H7 (cell line): ENCODE data around the gene MKLN1. TPM values are rescaled to one million over a fixed set of nuclear protein-coding genes. Genes with fewer than 3 reads are reported as not detected.

Source experiments
- DNase-seq: peaks from one replicate; pipeline ENCODE4 v3.0.0; 2012
- H3K27me3 ChIP-seq: 2 replicates; pipeline ENCODE4 v1.6.0; 2011; ENCODE audit warnings: mild to moderate bottlenecking, low read length; ENCODE audit not compliant: control insufficient read depth, insufficient read depth
- H3K36me3 ChIP-seq: replicated peaks from 2 replicates; pipeline ENCODE4 v1.5.1; 2011; ENCODE audit warnings: low read length; ENCODE audit not compliant: control insufficient read depth, insufficient read depth
- H3K4me3 ChIP-seq: 2 replicates; pipeline ENCODE4 v1.5.1; 2011; ENCODE audit warnings: low read depth, mild to moderate bottlenecking, control low read depth, low read length, moderate library complexity; ENCODE audit not compliant: insufficient read depth
- total RNA-seq: library from RNA; depleted of rRNA; stranded (reverse); fragments of >200 nt; shearing (Covaris generic); gene quantifications from 2 replicates; pipeline ENCODE4 v1.2.3, GENCODE V29; 2014

Gene MKLN1
- total RNA-seq, 1 experiment from 2014 or later: 22.9 TPM

DNA sequence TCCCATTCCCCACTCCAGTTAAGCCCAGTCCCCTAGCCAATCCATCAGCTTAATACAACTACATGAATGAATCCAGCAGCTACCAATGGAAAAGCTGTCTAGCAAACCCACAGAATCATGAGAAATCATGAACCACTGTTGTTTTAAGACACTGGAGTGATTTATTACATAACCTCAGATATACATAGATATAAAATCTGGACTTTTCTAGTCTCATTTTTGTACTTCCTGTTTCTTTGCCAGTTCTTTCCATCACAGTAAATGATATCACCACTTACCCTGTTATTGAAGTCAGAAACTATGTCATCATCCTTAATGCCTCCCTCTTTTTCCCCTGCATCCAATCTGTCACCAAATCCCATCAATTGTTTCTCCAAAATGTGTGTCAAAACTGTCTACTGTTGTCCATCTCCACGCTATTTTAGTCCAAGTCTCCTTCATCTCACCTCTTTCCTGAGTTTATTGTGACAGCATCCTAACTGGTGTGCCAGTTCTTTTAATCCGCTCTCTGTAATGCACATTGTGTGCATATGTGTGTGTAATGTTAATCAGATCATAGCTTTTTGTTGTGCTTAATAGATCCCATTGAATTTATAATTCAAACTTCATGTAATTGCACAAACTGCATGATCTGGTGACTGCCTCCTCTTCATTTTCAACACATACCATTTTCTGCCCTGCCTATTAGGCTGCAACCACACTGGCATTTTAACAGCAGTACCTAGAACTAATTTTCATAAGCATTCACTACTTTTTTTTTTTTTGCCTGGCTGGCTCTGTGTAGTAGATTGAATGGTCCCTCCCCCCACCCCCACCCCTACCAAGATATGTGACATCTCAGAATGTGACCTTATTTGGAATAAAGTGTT lies 56.0 kb downstream of the MKLN1 start:
- Histone ChIP-seq H3K4me3 (no peak overlapping the region), H3K36me3 (no peaks in the 10 kb centered on the region), H3K27me3 (no peaks in the 10 kb centered on the region)
- DNase-seq: no peak

DNA sequence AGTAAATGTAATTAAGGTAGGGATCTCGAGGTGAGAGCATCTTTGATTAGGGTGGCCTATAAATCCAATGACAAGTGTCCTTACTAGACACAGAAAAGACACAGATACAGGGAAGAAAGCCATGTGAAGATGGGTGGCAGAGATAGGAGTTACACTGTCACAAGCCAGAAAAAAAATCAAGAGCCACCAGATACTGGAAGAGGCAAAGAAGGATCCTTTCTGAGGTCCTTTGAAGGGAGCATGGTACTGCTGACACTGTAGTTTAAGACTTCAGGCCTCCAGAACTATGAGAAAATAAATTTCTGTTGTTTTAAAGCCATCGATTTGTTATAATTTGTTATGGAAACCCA lies 56.6 kb downstream of the MKLN1 start:
- Histone ChIP-seq H3K4me3 (no peak overlapping the region), H3K27me3 (no peaks in the 10 kb centered on the region), H3K36me3 (no peaks in the 10 kb centered on the region)
- DNase-seq: no peak

DNA sequence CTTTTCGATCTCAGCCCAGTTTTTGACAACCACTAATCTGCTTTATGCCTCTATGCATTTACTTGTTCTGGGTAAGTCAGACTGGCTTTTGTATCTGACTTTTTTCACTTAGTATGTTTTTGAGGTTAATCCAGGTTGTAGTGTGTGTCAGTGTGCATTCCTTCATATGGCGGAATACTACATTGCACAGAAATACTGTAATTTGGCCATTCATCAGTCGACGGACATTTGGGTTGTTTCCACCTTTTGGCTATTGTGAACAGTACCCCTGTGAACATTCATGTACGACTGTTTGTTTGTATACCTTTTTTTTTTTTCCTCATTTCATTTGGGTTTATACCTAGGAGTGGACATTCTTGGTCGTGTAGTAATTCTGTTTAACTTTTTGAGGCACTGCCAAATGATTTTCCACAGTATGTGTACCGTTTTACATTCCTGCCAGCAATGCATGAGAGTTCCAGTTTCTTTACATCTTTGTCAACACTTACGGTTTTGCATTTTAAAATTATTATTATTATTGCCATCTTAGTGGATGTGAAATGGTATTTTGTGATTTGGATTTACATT lies 57.4 kb downstream of the MKLN1 start:
- no peak for DNase-seq
- Histone ChIP-seq H3K36me3 (no peaks in the 10 kb centered on the region), H3K4me3 (no peak overlapping the region), H3K27me3 (no peaks in the 10 kb centered on the region)

DNA sequence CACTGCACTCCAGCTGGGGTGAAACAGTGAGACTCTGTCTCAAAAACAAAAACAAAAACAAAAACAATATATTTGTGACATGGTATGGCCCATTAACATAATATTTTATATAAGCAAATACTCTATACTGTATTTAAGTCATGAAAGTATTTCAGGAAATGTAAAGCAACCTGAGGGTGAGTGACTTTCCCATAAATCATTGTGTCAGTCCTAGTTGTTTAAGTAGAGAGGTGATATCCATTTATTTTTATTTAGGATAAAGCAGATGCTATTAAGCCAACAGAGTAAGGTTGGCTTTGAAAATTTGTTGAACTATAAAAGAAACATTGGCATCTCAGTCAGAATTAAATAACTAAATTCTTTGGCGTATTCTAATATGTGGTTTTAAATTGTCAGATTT lies 60.5 kb downstream of the MKLN1 start:
- H3K27me3 ChIP-seq: no peaks in the 10 kb centered on the region
- no peak for DNase-seq
- no peak overlapping the region for H3K4me3 ChIP-seq
- H3K36me3 ChIP-seq: no peaks in the 10 kb centered on the region

DNA sequence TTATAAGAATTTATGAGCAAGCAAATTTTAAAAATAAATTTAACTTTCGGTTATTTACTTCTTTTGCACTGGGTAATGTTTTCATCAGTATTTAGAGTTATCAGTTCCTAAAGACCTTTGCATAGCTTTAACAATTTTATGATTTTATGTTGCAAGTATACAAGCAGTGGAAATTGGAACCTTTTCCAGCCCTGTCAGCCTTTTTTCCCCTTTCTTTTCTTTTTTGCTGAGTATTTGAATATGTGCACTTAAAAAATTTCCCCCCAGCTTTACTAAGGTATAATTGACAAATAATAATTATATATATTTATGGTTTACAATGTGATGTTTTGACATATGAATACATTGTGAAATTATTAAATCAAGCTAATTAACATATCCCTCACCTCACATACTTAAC lies 62.6 kb downstream of the MKLN1 start:
- no peak for DNase-seq
- Histone ChIP-seq H3K36me3 (no peaks in the 10 kb centered on the region), H3K27me3 (no peaks in the 10 kb centered on the region), H3K4me3 (no peak overlapping the region)

DNA sequence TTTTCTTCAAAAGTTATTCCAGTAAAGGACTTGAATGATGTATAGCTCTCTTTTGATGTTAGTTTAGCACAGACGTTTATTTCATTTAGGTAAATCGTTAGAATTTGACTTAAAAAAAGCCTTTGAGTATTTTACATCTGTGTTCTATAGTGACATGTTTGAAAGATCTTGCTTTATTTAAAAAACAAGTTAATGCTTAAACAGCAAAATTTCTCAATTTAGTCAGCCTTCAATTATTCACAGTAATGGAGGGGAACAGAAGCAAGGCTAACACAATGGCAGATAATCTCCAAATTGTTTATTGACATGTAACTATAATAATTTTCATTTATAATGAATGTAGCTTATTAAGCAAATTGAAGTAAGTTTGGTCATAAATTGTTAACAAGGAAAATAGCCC lies 63.5 kb downstream of the MKLN1 start:
- H3K36me3 ChIP-seq: no peaks in the 10 kb centered on the region
- H3K4me3 ChIP-seq: no peak overlapping the region
- H3K27me3 ChIP-seq: no peaks in the 10 kb centered on the region
- DNase-seq: no peak

DNA sequence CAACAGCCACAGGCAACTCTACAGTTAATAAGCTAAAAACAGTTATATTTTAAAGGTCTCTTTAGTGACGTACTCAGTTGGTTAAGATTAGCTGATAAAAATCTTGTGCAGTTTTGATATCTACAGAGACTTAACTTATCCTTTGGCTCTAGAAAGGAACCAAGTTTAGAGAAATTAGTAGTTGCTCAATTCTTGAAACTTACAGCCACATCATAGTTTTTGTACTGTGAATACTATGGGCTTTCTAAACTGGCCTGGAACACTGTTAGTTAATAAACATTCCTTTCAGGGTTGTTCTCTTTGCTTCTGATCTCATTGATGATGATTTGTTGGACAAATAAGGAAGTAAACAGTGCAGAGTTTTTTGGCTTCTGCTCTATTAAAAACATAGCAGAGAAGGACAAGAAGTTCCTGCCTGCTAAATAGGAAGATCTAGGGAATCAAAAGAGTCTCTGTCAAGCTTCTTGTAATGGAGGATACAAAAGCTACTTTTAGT lies 73.1 kb downstream of the MKLN1 start:
- Histone ChIP-seq H3K36me3 (0 out of 2 replicates have a peak, but pooled peaks cover 1% of the 10 kb centered on the region), H3K27me3 (no peaks in the 10 kb centered on the region), H3K4me3 (no peak overlapping the region)
- DNase-seq: no peak

DNA sequence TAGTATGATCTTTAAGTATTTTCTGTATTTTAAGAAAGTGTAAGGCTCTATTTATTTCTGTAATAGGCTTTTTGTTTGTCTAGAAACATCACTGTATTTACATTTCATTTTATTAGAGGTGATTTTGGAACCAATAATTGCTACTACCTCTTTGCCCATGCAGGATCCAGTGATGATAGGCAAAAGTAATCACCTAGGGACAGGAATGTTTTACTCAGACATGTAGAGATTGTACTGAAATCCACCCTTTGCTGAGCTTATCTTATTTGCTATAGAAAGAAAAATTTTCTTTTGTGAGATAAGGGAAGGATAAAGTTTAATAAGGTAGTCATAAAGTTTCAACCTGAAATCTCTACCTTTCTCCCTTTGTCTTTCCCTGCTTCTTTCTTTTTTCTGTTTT lies 73.5 kb downstream of the MKLN1 start:
- H3K27me3 ChIP-seq: no peaks in the 10 kb centered on the region
- no peak overlapping the region for H3K4me3 ChIP-seq
- no peak for DNase-seq
- H3K36me3 ChIP-seq: 0 out of 2 replicates have a peak, but pooled peaks cover 1% of the 10 kb centered on the region

DNA sequence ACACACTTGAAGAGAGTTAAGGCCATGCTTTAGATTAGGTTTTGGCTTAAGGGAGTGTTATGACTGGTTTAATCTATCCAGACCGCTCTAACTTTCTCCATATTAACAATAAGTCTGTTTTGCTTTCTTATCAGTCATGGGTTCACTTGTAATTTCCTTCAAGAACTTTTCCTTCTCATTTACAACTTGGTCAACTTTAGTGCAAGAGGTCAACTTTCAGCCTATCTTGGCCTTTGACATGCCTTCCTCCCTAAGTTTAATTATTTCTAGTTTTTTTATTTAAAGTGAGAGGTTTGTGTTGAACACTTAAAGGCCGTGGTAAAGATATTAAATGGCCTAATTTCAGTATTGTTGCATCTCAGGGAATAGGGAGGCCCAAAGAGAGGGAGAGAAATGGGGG lies 75.6 kb downstream of the MKLN1 start:
- H3K36me3 ChIP-seq: 0 out of 2 replicates have a peak, but pooled peaks cover 1% of the 10 kb centered on the region
- DNase-seq: no peak
- no peak overlapping the region for H3K4me3 ChIP-seq
- H3K27me3 ChIP-seq: no peaks in the 10 kb centered on the region

DNA sequence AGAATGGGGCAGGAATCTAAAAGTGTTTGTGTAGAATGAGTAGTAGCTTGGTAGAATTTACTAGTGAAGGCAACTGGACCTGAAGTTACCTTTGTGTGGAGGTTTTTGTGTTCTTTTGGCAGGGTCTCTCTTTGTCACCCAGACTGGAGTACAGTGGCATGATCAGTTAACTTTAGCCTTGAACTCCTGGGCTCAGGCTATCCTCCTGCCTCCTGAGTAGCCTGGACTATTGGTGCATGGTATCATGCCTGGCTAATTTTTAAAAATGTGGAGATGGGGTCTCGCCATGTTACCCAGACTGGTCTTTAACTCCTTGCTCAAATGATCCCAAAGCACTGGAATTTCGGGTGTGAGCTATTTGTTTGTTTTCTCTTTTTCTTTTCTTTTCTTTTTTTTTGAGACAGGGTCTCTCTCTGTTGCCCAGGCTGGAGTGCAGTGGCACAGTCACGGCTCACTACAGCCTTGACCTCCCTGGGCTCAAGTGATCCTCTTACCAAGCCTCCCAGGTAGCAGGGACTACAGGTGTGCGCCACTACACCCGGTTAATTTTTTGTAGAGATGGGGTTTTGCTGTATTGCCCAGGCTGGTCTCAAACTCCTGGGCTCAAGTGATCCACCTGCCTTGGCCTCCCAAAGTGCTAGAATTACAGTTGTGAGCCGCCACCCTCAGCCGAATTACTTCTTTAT lies 76.7 kb downstream of the MKLN1 start:
- no peak for DNase-seq
- H3K4me3 ChIP-seq: no peak overlapping the region
- H3K36me3 ChIP-seq: no peaks in the 10 kb centered on the region
- no peaks in the 10 kb centered on the region for H3K27me3 ChIP-seq

DNA sequence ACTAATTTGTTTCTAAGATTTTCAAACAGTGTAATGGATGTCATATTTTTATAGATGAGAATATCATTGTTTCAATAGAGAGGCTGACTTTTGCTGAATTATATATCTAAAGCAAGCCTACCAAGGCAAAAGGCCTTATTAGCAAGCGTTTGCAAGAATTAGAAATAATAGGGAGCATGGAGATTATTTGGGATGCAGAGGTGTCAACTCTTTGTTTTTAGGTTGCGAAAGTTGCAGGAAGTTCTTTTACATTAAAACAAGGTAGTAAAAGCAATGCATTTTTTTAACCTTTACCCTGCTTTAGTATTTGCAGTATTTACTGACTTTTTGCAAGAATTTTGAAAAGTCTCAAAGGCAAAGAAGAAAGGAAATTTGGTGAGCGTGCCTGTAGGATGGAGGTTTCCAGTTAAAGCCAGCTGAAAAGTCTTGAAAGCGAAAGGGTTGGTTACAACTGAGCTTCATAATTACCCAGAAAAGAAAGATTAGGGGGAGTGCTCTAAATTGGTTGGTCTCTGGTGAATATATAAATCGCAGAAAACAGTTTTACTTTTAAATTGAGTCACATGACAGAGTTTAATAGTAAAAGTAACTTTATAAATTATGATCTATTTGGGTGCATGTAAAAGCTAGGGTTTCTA lies 81.6 kb downstream of the MKLN1 start:
- no peaks in the 10 kb centered on the region for H3K27me3 ChIP-seq
- no peak for DNase-seq
- H3K36me3 ChIP-seq: no peaks in the 10 kb centered on the region
- H3K4me3 ChIP-seq: no peak overlapping the region

DNA sequence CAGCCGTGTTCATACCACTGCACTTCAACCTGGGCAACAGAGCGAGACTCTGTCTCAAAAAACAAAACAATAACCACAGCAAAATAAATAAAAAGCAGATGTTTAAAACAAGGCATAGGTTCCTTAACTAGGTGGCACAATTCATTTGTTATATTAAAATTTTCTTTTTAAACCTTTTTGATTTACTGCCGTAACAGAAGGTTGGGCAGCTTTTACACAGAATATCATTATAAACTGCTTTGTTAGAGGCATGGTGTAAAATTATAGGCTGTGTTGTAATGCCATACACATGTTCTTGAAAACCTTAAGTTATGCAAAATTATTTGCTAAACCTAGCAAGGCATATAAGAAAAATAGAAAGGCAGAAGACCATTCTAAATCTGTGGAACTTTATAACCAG lies 84.4 kb downstream of the MKLN1 start:
- Histone ChIP-seq H3K36me3 (no peaks in the 10 kb centered on the region), H3K4me3 (no peak overlapping the region), H3K27me3 (no peaks in the 10 kb centered on the region)
- no peak for DNase-seq

DNA sequence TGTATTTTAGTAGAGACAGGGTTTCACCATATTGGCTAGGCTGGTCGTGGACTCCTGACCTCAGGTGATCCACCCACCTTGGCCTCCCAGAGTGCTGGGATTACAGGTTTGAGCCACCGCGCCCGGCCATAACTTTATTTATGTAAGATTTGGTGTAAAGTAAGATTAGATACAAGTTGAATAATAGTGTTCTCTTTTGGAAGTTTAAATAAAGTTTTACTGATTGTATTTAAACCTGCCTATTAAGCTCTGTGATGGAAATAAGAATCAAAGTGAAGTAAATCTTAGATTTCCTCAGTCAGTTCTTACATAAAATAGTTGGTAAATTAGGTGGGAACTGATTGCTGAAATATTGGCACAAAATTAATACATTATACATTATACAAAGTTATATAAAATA lies 86.0 kb downstream of the MKLN1 start:
- Histone ChIP-seq H3K4me3 (no peak overlapping the region), H3K36me3 (no peaks in the 10 kb centered on the region), H3K27me3 (no peaks in the 10 kb centered on the region)
- DNase-seq: no peak

DNA sequence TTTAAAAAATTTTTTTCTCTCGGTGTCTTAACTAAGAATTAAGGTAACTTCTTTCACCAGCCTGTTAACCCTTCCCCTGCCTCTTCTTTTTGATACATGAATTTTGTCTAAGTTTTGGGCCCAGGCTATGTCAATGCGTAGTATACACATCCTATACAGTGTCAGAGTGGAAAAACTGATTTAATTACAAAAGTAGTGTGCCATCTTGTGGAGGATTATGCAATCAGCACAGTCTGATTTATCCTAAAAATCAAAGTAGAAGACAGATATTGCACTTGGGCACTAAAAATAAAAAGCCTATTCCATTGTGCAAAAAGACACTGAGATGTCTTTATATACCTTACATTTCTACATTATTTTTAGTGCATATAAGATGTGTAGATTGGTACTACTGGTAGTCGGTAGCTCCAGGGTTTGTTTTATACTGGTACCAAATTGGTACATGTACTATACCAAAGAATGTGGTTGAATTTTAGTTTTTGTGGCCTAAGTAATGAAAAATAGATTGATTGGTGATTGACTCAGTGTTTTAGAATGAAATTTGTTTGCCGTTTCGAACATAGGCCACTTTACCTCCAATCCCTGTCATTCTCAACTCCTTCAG lies 96.6 kb downstream of the MKLN1 start:
- no peaks in the 10 kb centered on the region for H3K27me3 ChIP-seq
- H3K36me3 ChIP-seq: no peaks in the 10 kb centered on the region
- no peak for DNase-seq
- no peak overlapping the region for H3K4me3 ChIP-seq
